Astrocyte of the spinal cord (primary cell): ENCODE results near the gene CNDP1.

Experiments used
- DNase-seq: peaks from one replicate; pipeline ENCODE4 v3.0.0; 2011; ENCODE audit warnings: low read depth, low spot score
- H3K4me3 ChIP-seq: 2 replicates; pipeline ENCODE4 v1.5.1; 2011; ENCODE audit warnings: low read depth, mild to moderate bottlenecking, low read length, moderate library complexity
- in situ Hi-C: cut with HindIII; loops from 2 replicates; pipeline ENCODE4 v1.10.0; 2017; ENCODE audit warnings: low sequenced_read_pairs
- TF ChIP-seq, protein P1 (sequence below): IDR thresholded peaks from 2 replicates; pipeline ENCODE4 v1.5.1; 2012; ENCODE audit warnings: low read depth, mild to moderate bottlenecking, low read length, inconsistent platforms

Gene CNDP1

GRCh38 chr18:74625157-74625556 lies 90.9 kb downstream of the CNDP1 start:
- in situ Hi-C loops: no loop called here
- DNase-seq: peak; percentile 28
- H3K4me3 ChIP-seq: no peak overlapping the region

GRCh38 chr18:74626049-74626874 lies 92.0 kb downstream of the CNDP1 start:
- TF ChIP-seq, protein P1, sequence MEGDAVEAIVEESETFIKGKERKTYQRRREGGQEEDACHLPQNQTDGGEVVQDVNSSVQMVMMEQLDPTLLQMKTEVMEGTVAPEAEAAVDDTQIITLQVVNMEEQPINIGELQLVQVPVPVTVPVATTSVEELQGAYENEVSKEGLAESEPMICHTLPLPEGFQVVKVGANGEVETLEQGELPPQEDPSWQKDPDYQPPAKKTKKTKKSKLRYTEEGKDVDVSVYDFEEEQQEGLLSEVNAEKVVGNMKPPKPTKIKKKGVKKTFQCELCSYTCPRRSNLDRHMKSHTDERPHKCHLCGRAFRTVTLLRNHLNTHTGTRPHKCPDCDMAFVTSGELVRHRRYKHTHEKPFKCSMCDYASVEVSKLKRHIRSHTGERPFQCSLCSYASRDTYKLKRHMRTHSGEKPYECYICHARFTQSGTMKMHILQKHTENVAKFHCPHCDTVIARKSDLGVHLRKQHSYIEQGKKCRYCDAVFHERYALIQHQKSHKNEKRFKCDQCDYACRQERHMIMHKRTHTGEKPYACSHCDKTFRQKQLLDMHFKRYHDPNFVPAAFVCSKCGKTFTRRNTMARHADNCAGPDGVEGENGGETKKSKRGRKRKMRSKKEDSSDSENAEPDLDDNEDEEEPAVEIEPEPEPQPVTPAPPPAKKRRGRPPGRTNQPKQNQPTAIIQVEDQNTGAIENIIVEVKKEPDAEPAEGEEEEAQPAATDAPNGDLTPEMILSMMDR: no peak
- no peak for DNase-seq
- in situ Hi-C loops: no loop called here
- H3K4me3 ChIP-seq: no peak overlapping the region

More at GRCh38 chr18:74625157-74625556, 90.9 kb downstream of the CNDP1 start:
- TF ChIP-seq, protein P1: no peak

DNA sequence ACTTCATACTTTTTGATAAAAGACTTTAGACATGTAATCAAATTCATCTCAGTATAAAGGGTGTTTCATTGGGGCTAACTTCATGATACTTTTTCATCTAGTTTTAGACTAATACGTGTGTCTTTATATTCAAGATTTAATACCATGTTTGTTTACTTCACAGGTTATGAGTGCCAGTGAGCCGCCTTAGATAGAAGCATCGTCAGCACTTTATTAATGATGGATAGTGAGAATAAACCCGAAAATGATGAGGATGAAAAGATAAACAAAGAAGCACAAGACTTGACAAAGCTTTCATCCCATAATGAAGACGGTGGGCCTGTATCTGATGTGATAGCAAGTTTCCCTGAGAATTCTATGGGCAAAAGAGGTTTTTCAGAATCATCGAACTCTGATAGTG lies 96.5 kb downstream of the CNDP1 start:
- no peak for DNase-seq
- TF ChIP-seq, protein P1: no peak
- H3K4me3 ChIP-seq: no peak overlapping the region
- in situ Hi-C loops: no loop called here

DNA sequence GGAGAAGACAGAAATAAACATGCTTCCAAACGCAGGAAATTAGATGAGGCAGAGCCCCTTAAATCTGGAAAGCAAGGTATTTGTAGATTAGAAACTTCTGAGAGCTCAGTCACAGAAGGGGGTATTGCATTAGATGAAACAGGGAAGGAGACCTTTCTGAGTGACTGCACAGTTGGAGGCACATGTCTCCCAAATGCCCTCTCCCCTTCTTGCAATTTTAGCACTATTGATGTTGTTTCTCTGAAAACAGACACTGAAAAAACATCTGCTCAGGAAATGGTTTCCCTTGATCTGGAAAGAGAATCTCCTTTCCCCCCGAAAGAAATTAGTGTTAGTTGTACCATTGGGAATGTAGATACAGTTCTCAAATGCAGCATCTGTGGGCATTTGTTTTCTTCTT lies 96.9 kb downstream of the CNDP1 start:
- H3K4me3 ChIP-seq: no peak overlapping the region
- in situ Hi-C loops: no loop called here
- TF ChIP-seq, protein P1: no peak
- DNase-seq: no peak

DNA sequence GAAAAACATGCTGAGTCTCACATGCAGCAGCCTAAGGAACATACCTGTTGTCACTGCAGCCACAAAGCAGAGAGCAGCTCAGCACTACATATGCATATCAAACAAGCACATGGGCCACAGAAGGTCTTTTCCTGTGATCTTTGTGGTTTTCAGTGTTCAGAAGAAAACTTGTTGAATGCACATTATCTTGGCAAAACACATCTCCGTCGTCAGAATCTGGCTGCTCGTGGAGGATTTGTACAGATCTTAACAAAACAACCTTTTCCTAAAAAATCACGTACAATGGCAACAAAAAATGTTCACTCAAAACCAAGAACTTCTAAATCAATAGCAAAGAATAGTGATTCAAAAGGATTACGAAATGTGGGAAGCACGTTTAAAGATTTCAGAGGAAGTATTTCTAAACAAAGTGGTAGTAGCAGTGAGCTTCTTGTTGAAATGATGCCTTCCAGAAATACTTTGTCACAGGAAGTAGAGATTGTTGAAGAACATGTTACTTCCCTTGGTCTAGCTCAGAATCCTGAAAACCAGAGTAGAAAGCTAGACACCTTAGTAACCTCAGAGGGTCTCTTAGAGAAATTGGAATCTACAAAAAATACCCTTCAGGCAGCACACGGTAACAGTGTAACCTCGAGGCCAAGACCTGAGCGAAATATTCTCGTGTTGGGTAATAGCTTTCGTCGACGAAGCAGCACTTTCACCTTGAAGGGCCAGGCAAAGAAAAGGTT lies 97.5 kb downstream of the CNDP1 start:
- TF ChIP-seq, protein P1: no peak
- in situ Hi-C loops: no loop called here
- DNase-seq: peak; percentile 53
- H3K4me3 ChIP-seq: no peak overlapping the region

DNA sequence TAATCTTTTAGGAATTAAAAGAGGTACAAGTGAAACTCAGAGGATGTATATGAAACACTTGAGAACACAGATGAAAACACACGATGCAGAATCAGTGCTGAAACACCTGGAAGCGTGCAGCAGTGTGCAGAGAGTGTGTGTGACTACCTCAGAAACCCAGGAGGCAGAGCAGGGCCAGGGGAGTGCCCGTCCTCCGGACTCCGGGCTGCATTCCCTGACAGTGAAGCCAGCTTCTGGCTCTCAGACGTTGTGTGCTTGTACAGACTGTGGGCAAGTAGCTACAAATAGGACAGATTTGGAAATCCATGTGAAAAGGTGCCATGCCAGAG lies 98.0 kb downstream of the CNDP1 start:
- no peak for DNase-seq
- in situ Hi-C loops: no loop called here

More for the DNA sequence above, 98.0 kb downstream of the CNDP1 start:
- TF ChIP-seq, protein P1: no peak
- no peak overlapping the region for H3K4me3 ChIP-seq
